NT2/D1 (cell line): ENCODE results near the gene LTBP2.

Experiments used
- YY1 ChIP-seq: IDR thresholded peaks from 2 replicates; pipeline ENCODE4 v1.6.1; 2011; ENCODE audit not compliant: insufficient read length, insufficient read depth
- ZNF274 ChIP-seq: IDR thresholded peaks from 2 replicates; pipeline ENCODE4 v1.6.1; 2011; ENCODE audit warnings: mild to moderate bottlenecking, low read depth, low read length

DNA sequence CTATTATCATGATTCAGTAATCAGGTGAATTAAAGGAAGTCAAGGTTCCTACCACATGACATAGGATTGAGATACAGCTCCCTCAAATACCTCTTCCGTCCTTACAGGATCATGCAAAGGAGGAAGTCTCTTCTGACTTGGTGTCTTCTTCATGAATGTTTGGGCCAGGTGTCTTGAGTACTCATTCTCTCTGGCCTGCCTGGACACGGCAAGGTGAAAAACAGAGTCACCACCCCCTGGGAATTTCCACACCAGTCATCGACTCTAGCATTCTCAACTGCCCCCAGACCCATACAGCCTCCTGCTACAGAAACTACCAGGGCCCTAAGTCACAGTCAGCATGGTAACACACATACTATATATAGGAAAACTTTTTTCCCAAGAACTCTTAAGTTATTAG, 44.9 kb upstream of the LTBP2 start:
- TF ChIP-seq YY1 (no peak), ZNF274 (no peak)
